Breast epithelium (tissue), 3 donors: ENCODE results near the gene GRK5.

ENCODE experiments used
- POLR2A ChIP-seq: fragments of 450-650 bp; IDR thresholded peaks from one replicate; pipeline ENCODE4 v1.6.1; 2016; ENCODE audit warnings: antibody characterized with exemption, mild to moderate bottlenecking, moderate library complexity
- TF ChIP-seq, protein P1 (sequence below), 3 donors: fragments of 450-650 bp; IDR thresholded peaks; one replicate each; pipeline ENCODE4 v1.5.1; 2016 to 2017; ENCODE audit warnings: antibody characterized with exemption in 3 of 3, mild to moderate bottlenecking in 3 of 3, moderate library complexity in 3 of 3

DNA sequence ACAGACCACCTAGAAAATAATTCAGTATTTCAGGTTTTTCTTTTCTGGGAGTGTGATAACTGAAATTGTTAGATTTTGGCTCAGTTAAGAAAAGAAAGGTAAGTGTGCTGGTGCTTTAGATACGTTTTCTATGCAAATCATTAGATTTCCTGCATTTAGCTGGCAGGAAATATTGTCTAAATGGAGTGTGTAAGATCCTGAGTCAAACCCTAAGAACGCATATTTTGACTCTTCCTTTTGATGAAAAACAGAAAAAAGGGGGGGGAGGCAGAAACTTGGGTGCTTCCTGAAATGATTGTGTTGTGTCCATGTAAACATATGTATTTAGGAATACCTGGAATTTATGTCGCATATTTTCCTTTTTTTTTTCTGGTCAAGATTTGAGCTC lies 1.2 kb downstream of the GRK5 start:
- TF ChIP-seq, protein P1, sequence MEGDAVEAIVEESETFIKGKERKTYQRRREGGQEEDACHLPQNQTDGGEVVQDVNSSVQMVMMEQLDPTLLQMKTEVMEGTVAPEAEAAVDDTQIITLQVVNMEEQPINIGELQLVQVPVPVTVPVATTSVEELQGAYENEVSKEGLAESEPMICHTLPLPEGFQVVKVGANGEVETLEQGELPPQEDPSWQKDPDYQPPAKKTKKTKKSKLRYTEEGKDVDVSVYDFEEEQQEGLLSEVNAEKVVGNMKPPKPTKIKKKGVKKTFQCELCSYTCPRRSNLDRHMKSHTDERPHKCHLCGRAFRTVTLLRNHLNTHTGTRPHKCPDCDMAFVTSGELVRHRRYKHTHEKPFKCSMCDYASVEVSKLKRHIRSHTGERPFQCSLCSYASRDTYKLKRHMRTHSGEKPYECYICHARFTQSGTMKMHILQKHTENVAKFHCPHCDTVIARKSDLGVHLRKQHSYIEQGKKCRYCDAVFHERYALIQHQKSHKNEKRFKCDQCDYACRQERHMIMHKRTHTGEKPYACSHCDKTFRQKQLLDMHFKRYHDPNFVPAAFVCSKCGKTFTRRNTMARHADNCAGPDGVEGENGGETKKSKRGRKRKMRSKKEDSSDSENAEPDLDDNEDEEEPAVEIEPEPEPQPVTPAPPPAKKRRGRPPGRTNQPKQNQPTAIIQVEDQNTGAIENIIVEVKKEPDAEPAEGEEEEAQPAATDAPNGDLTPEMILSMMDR (IDR thresholded peaks at IDR 0.05), result no peak
- no peak for TF ChIP-seq POLR2A
